ENCODE results near the gene RABGAP1L. TPM values are rescaled to one million over a fixed set of nuclear protein-coding genes. Genes with fewer than 3 reads are reported as not detected.
"Not testable (repeated sequence)": the region's sequence is repeated elsewhere in the genome, so short reads cannot be mapped to it uniquely, and the experiment has no call there.

Gene RABGAP1L
- total RNA-seq, 1 experiment from 2014 or later: 43.9 TPM

DNA sequence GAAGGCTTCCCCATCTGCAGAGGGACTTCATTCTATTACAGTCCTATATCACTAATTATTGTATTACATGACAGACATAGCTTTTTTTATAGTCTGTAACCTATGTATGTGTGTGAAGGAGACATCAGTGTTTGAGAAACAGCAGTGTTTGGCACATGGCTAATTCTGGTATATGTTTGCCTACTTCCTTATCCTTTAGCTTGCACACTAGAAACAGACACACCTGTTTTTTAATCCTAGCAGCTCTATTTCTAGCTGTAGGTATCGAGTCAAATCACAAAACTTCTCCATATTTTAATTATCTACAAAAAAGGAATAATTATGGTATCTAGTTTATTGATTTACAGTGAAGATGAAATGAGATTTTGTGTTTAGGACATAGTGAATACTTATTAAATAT lies 711.0 kb downstream of the RABGAP1L start:
- DNase-seq (ENCODE audit: low spot score): no peak

- no peak for DNase-seq (ENCODE audit: low spot score)
Measured at GRCh38 chr1:174871886-174872285, 712.6 kb downstream of the RABGAP1L start.

DNA sequence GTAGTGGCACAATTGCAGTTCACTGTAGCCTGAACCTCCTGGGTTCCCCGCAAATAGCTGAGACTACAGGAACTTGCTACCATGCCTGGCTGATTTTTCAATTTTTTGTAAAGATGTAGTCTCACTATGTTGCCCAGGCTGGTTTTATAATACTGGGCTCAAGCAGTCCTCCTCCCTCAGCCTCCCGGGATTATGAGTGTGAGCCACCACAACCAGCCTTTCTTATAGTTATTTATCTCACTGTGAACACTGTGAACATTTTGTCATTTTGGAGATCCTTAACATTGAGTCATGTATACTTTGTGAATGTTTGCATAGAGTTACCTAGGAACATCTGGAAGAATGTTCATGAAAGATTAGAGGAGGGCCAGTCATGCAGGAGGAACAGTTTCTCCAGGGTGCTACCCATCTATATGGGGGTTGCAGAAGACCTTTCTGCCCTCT lies 713.3 kb downstream of the RABGAP1L start:
- DNase-seq (ENCODE audit: low spot score): no peak

DNA sequence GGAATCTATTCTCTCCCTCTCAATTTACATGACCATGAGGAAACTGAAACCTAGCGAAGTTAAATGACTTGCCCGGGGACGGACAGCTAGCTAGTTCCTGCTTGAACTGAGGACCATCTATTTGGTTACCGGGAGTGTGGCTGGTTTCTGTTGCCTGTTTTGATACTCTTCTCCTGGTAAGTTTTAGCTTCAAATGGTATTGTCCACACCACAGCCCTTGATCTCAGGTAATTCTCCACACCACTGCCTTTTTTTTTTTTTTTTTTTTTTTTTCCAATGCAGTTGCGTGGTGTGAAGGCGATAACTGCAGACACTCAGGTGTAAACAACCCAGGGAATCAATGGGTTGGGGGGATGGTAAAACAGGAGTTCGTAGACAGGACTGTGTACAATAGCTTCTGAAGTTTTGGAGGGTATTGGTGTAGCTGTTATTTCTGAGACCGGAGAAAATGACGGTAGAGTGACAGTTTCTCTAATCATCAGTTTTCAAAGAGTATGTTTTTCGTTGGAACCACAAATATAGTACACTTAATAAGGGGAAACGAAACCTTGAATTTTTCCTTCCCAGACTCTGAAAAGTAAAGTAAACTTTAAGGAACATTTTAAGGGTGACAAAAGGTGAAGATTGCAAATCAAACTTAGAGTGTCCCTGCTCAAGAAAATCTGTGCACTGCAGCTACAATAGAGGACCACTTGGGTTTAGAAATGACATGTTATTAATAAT lies 715.2 kb downstream of the RABGAP1L start:
- no peak for DNase-seq (ENCODE audit: low spot score)

DNA sequence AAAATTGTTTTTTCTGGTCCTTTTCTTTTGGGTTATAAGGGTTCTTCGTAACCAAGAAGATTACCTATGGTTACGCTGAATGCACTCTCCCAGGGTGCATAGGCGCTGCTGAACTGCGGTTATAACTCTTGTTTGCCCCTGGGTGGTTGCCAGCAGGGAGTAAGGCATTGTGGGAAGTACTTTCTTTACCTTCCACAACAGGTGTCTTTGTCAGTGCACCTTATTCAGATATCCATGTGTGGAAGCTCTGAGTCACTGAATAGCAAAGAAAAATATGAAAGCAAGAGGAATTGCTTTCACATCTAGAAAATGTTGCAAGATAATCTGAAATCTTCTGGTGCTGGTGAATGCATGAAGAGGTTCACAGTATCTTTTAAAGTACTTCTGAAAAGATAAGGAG lies 716.0 kb downstream of the RABGAP1L start:
- no peak for DNase-seq (ENCODE audit: low spot score)

DNA sequence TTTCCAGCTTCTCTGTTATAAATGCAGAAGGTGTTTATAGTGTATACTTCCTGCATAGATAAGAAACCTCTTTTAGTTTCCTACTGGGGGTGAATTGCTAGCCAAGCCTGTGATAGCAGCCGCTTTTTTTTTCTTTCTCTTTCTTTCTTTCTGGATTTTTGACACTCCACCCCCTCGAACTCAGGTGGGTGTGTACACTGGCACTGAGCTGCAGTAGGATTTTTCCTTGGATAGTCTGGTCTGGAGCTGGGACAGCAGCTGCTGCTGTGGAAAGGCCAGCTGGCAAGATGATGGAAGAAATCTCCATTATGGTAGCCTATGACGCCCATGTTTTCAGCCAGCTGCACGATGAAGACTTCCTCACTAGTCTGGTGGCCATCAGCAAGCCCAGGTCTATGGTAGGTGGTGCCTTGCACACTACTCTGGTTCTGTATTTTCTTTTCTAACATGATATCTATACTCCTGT lies 717.9 kb downstream of the RABGAP1L start:
- no peak for DNase-seq (ENCODE audit: low spot score)

DNA sequence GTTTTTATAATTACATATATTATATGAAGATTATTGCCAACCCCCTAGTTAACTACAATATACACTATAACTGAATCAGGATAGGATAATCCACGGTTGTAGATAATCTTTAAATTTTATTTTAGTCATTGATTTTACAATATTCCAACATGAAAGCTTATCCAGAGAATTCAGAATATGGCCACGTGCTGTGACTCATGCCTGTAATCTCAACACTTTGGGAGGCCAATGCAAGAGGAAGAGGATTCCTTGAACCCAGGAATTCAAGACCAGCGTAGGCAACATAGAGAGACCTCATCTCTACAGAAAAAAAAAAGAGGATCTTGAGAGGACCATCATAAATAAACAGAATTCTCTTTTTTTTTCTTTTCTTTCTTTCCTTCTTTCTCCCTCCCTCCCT lies 720.9 kb downstream of the RABGAP1L start:
- no peak for DNase-seq (ENCODE audit: low spot score)

GRCh38 chr1:174883409-174883808 lies 724.1 kb downstream of the RABGAP1L start:
- DNase-seq (ENCODE audit: low spot score): no peak

- DNase-seq (ENCODE audit: low spot score): no peak
Measured at GRCh38 chr1:174884038-174884437, 724.7 kb downstream of the RABGAP1L start.

DNA sequence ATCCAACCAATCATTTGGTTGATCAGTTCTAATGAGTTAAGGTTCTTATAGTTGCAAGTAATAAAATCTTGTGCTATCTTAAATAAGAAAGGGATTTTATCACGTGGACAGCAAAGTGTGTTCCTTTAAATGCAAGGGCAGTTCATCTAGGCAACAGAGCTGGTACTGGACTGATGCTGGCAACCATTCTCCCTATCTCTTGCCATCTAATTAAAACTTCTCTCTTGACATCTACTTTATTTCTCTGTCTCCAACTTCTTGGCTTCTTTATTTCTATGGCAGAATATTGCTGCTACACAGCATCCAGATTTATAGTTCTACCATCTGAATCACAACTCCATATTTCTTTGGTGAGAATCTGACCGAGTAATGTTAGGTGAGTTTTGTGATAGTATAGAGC lies 725.2 kb downstream of the RABGAP1L start:
- no peak for DNase-seq (ENCODE audit: low spot score)

GRCh38 chr1:174890024-174890423 lies 730.7 kb downstream of the RABGAP1L start:
- DNase-seq (ENCODE audit: low spot score): no peak

GRCh38 chr1:174892016-174892415 lies 732.7 kb downstream of the RABGAP1L start:
- no peak for DNase-seq (ENCODE audit: low spot score)

GRCh38 chr1:174894117-174894762 lies 734.9 kb downstream of the RABGAP1L start:
- DNase-seq (ENCODE audit: low spot score): no peak

DNA sequence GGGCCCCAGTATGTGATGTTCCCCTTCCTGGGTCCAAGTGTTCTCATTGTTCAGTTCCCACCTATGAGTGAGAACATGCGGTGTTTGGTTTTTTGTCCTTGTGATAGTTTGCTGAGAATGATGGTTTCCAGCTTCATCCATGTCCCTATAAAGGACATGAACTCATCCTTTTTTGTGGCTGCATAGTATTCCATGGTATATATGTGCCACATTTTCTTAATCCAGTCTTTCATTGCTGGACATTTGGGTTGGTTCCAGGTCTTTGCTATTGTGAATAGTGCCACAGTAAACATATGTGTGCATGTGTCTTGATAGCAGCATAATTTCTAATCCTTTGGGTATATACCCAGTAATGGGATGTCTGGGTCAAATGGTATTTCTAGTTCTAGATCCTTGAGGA lies 736.3 kb downstream of the RABGAP1L start:
- DNase-seq (ENCODE audit: low spot score): not testable (repeated sequence)

- no peak for DNase-seq (ENCODE audit: low spot score)
Measured at GRCh38 chr1:174898102-174898797, 738.9 kb downstream of the RABGAP1L start.

DNA sequence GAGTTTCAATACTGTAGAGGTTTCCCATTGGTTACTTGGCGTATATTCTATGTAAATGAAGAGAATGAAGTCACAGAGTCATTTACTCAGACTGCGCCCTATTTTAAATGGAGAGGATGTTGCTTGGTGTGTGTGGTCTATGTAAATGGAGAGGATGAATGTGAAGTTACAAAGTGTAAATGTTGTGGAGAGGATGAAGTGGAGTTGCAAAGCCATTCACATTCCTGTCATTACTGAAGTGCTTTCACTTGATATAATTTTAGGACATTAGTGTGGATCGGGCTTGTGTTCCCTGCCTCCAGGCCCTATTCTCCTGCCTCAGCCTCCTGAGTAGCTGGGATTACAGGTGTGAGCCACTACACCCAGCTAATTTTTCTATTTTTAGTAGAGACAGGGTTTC lies 741.0 kb downstream of the RABGAP1L start:
- no peak for DNase-seq (ENCODE audit: low spot score)

DNA sequence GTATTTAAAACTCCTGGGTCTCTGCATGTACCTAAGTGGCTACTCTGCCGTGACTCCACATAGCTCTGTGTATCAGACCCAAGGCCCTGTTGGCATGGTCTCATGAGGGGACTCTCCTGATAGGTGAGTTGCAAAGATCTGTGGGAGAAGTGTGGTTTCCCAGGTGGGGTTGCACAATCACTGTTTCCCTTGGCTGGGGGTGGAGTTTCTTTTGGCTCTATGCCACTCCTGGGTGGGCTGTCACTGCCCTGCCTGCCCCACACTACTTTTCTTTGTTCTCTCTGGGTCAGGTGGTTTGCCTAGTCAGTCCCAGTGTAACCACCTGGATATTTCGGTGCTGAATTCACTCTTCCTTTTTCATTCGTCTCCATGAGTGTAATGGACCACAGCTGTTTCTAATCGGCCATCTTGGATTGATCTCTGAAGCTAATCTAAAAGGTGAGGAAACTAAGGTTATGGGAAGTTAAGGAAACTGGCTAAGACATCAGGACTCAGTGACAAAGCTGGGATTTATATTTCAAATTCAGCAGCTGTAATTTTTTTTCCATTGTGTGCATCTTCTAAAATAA lies 743.3 kb downstream of the RABGAP1L start:
- DNase-seq (ENCODE audit: low spot score): no peak

GRCh38 chr1:174911606-174912005 lies 752.3 kb downstream of the RABGAP1L start:
- no peak for DNase-seq (ENCODE audit: low spot score)

- DNase-seq (ENCODE audit: low spot score): no peak
Measured at GRCh38 chr1:174912264-174912663, 752.9 kb downstream of the RABGAP1L start.

GRCh38 chr1:174913225-174913903 lies 754.0 kb downstream of the RABGAP1L start:
- no peak for DNase-seq (ENCODE audit: low spot score)

DNA sequence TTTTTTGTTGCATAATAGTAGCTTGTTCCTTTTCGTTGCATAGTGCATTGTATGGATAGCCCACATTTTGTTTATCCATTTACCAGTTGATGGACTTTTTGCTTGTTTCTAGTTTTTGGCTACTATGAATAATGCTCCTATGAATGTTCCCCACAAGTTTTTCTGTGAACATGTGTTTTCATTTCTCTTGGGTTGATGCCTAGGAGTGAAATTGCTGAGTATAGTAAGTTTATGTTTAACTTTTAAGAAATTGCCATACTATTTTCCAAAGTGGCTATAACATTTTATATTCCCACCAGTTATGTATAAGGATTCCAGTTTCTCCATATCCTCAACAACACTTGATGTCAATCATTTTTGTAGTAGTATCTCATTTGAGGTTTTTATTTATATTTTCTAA lies 755.7 kb downstream of the RABGAP1L start:
- DNase-seq (ENCODE audit: low spot score): no peak

DNA sequence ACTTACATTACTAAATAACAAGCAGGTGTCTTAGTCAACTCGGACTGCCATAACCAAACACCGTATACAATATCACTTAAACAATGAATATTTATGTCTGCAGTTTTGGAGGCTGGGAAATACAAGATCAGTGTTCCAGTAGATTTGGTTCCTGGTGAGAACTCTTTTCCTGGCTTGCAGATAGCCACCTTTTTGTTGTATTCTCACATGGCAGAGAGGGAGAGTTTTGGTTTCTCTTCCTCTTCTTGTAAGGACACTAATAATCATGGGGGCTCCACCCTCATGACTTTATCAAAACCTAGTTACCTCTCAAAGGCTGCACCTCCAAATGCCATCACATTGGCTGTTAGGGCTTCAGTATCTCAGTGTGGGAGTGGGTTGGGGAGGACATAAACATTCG lies 757.5 kb downstream of the RABGAP1L start:
- no peak for DNase-seq (ENCODE audit: low spot score)
